ENCODE measurements around the gene DUSP10.

DNA sequence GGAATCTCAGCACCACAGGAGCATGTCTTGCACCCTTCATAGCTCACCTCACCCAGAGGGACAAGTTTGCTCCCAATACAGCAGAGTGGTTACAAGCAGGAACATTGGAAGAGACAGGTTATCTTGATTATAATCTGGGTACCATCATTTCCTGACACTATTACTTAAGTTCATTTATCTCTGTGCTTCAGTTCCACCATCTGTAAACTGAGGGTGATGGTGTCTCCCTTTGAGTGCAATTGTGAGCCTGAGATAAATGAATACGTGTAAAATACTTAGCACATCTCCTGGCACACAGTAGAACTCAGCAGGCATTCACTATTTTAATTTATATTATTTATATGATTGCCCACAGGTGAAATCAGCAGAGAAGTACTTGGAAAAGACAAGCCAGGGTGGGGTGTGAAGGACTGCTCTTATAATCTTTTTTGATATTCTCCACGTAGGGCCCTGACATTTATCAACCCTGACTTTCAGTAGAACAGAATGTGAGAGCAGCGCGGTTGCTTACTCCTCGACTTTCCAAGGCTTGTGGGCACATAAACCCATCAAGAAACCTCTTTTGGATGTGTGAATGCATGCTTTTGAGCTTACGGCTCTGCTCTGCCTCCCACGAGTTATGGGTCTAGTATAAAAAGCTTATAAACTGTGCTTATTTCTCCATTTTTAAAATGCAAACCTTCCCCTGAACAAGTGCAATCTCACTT, 34.9 kb downstream of the DUSP10 start:
- TF ChIP-seq EZH2 (IDR thresholded peaks at IDR 0.05; ENCODE audit: borderline replicate concordance, low read length) = no peak
- TF ChIP-seq, protein P1, sequence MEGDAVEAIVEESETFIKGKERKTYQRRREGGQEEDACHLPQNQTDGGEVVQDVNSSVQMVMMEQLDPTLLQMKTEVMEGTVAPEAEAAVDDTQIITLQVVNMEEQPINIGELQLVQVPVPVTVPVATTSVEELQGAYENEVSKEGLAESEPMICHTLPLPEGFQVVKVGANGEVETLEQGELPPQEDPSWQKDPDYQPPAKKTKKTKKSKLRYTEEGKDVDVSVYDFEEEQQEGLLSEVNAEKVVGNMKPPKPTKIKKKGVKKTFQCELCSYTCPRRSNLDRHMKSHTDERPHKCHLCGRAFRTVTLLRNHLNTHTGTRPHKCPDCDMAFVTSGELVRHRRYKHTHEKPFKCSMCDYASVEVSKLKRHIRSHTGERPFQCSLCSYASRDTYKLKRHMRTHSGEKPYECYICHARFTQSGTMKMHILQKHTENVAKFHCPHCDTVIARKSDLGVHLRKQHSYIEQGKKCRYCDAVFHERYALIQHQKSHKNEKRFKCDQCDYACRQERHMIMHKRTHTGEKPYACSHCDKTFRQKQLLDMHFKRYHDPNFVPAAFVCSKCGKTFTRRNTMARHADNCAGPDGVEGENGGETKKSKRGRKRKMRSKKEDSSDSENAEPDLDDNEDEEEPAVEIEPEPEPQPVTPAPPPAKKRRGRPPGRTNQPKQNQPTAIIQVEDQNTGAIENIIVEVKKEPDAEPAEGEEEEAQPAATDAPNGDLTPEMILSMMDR (IDR thresholded peaks at IDR 0.05; ENCODE audit: low read length) = no peak

All from OCI-LY1 (cell line).